ENCODE measurements around the gene KRT40.

GRCh38 chr17:40937384-40937819, 46.7 kb downstream of the KRT40 start, which contains the start of gene KRT23:
- TF ChIP-seq NCOA1 (IDR thresholded peaks at IDR 0.05; ENCODE audit: low read depth) (no peak), ARID1B (IDR thresholded peaks at IDR 0.05) (no peak), SP1 (CRISPR knock-in tag; IDR thresholded peaks at IDR 0.05) (no peak), SREBF2 (CRISPR knock-in tag; IDR thresholded peaks at IDR 0.05) (no peak), ZNF263 (CRISPR knock-in tag; IDR thresholded peaks at IDR 0.05; ENCODE audit: borderline replicate concordance) (no peak), SMARCA4 (IDR thresholded peaks at IDR 0.05) (no peak), ZNF79 (CRISPR knock-in tag; IDR thresholded peaks at IDR 0.05; ENCODE audit: low read depth) (no peak)

All from K562 (cell line).